ENCODE data around the gene SLC2A13. TPM values are rescaled to one million over a fixed set of nuclear protein-coding genes. Genes with fewer than 3 reads are reported as not detected.

Gene SLC2A13
- total RNA-seq, 1 donor from 2014 or later, result 3.9 TPM

DNA sequence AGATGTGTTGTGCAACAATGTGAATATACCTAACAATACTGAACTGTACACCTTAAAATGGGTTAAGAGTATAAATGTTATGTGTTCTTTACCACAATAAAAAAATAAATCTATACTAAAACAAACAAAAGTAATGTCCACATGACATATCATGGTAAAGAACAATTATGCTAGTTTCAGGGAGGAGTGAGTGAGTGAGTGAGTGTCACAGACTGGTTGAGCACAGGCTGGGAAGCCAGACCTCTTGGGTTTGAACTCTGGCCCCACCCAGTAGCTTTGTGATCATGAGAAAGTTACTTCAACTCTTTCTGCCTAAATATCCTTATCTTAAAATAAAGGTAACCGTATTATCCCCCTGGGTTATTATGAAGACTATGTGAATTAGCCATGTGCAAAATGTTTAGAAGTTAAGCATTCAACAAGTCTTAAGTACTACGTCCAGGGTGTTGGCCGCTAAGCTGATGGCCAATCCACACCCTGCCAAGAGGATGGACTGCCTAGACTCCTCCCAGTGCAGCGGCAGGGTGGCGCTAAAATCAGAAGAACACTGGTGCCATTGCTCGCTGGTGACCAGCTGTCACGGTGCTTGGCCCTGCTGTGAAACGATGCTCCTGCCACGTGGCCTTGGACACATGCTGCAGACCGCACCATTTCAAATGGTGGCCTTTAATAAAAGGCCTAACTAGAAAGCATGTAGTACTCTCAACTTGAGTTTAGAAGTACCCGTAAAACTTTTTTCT lies 7.3 kb downstream of the SLC2A13 start:
- TF ChIP-seq, protein P1, sequence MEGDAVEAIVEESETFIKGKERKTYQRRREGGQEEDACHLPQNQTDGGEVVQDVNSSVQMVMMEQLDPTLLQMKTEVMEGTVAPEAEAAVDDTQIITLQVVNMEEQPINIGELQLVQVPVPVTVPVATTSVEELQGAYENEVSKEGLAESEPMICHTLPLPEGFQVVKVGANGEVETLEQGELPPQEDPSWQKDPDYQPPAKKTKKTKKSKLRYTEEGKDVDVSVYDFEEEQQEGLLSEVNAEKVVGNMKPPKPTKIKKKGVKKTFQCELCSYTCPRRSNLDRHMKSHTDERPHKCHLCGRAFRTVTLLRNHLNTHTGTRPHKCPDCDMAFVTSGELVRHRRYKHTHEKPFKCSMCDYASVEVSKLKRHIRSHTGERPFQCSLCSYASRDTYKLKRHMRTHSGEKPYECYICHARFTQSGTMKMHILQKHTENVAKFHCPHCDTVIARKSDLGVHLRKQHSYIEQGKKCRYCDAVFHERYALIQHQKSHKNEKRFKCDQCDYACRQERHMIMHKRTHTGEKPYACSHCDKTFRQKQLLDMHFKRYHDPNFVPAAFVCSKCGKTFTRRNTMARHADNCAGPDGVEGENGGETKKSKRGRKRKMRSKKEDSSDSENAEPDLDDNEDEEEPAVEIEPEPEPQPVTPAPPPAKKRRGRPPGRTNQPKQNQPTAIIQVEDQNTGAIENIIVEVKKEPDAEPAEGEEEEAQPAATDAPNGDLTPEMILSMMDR (IDR thresholded peaks at IDR 0.05; ENCODE audit: insufficient read depth, low read length, severe bottlenecking), result no peak
- H3K4me3 ChIP-seq (ENCODE audit: low read depth, low read length), result no peak overlapping the region
- H3K27me3 ChIP-seq (ENCODE audit: control insufficient read depth, insufficient read depth, low read length), result no peaks in the 10 kb centered on the region
- DNase-seq (ENCODE audit: low read depth) (no peak), FAIRE-seq (no peak)
- H3K36me3 ChIP-seq (ENCODE audit: control insufficient read depth, insufficient read depth, low read length), result no peaks in the 10 kb centered on the region

DNA sequence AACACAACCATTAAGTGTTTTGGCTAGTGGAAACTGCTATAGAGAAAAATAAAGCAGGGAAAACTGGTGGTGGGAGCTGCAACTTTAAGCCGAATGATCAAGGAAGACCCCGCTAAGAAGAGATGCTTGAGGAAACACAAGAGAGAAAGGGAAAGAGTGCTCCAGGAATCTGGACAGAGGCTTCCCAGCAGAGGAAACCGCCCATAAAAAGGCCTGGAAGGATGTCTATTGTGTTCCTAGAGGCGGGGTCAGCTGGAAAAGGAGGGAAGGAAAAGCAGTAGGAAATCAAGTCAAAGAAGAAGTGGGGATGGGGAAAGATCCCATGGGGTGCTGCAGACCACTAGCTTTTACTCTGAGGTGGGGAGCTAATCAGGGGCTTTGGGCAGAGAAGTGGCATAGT lies 12.4 kb downstream of the SLC2A13 start:
- no peak overlapping the region for H3K4me3 ChIP-seq (ENCODE audit: low read depth, low read length)
- TF ChIP-seq, protein P1 (IDR thresholded peaks at IDR 0.05; ENCODE audit: insufficient read depth, low read length, severe bottlenecking), result no peak
- H3K27me3 ChIP-seq (ENCODE audit: control insufficient read depth, insufficient read depth, low read length), result no peaks in the 10 kb centered on the region
- DNase-seq (ENCODE audit: low read depth) (no peak), FAIRE-seq (no peak)
- H3K36me3 ChIP-seq (ENCODE audit: control insufficient read depth, insufficient read depth, low read length), result no peaks in the 10 kb centered on the region

DNA sequence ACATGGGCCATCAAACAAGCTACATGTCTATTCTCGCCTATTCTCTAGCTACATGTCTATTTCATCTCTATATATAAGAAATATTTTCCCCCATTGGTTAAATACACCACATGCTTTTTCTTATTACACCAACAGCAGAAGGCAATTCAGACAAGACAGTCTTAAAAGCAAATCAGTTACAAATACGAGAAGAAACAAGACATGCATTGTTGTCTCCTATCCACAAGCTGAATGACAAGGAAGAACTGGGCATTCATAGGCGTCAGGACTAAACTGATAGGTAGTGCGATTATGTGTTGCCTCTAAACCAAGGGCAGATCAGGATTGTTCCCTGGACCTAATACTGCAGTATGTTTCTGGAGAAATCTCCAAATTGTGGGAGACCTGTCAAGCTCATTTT lies 19.4 kb downstream of the SLC2A13 start:
- FAIRE-seq (no peak), DNase-seq (ENCODE audit: low read depth) (no peak)
- Histone ChIP-seq H3K36me3 (ENCODE audit: control insufficient read depth, insufficient read depth, low read length) (no peaks in the 10 kb centered on the region), H3K27me3 (ENCODE audit: control insufficient read depth, insufficient read depth, low read length) (no peaks in the 10 kb centered on the region), H3K4me3 (ENCODE audit: low read depth, low read length) (no peak overlapping the region)
- TF ChIP-seq, protein P1 (IDR thresholded peaks at IDR 0.05; ENCODE audit: insufficient read depth, low read length, severe bottlenecking), result no peak

DNA sequence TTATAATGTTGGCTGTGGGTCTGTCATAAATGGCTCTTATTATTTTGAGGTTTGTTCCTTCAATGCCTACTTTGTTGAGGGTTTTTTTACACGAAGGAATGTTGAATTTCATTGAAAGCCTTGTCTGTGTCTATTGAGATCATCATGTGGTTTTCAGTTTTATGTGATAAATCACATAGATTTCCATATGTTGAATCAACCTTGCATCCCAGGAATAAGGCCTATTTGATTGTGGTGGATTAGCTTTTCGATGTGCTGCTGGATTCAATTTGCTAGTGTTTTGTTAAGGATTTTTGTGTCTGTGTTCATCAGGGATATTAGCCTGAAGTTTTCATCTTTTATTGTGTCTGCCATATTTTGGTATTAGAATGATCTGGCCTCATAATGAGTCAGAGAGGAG lies 27.6 kb downstream of the SLC2A13 start:
- Histone ChIP-seq H3K27me3 (ENCODE audit: control insufficient read depth, insufficient read depth, low read length) (no peaks in the 10 kb centered on the region), H3K36me3 (ENCODE audit: control insufficient read depth, insufficient read depth, low read length) (no peaks in the 10 kb centered on the region), H3K4me3 (ENCODE audit: low read depth, low read length) (no peak overlapping the region)
- DNase-seq (ENCODE audit: low read depth), result no peak
- TF ChIP-seq, protein P1 (IDR thresholded peaks at IDR 0.05; ENCODE audit: insufficient read depth, low read length, severe bottlenecking), result no peak
- no peak for FAIRE-seq

DNA sequence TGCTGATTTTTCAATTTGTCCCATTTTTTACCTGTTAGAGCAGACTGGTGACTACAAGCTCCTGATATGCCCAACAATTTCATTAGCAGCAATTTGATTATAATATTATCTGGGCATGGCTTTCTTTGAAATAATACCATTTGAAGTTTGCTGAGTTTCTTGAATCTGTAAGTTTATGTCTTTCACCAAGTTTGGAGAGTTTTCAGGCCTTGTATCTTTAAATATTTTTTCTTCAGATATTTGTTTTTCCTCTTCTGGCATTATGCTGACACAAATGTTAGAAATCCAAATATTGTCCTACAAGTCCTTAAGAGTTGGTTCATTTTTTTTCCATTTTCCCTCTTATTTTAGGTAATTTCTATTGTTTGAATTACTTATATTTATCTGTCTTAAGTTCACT lies 30.4 kb downstream of the SLC2A13 start:
- no peak for DNase-seq (ENCODE audit: low read depth)
- no peak for FAIRE-seq

More for the DNA sequence above, 30.4 kb downstream of the SLC2A13 start:
- no peak overlapping the region for H3K4me3 ChIP-seq (ENCODE audit: low read depth, low read length)
- H3K27me3 ChIP-seq (ENCODE audit: control insufficient read depth, insufficient read depth, low read length), result no peaks in the 10 kb centered on the region
- TF ChIP-seq, protein P1 (IDR thresholded peaks at IDR 0.05; ENCODE audit: insufficient read depth, low read length, severe bottlenecking), result no peak
- H3K36me3 ChIP-seq (ENCODE audit: control insufficient read depth, insufficient read depth, low read length), result no peaks in the 10 kb centered on the region
